Stimulated activated CD4-positive, alpha-beta T cell treated with anti-CD3 and anti-CD28 coated beads, Interleukin-1b, Interleukin-23, amount 100 ng/mL, for 1 hour (primary cell): ENCODE results near the gene RAD23B.

Experiments used
- DNase-seq, 2 donors: peaks; one replicate each; pipeline ENCODE4 v3.0.0-alpha.2; 2020; ENCODE audit warnings: low read depth in 2 of 2

Gene RAD23B

DNA sequence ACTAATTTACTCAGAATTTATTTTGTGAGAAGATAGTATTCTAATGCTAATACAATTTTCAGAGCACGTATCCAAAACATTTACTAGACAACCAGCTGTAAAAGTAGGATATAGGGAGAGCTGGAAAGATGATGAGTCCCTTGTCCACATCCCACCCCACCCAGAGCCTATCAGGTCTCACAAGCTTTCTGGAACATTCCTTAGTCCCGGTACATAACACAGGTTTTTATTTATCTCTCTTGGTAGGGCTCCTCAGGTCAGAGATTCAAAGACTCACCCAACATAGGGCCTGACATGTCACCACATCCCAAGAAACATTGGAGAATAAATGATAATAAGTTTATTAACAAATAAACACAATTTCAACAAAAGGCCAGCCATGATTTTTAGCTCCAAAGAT, 13.8 kb upstream of the RAD23B start:
- no peak for DNase-seq

DNA sequence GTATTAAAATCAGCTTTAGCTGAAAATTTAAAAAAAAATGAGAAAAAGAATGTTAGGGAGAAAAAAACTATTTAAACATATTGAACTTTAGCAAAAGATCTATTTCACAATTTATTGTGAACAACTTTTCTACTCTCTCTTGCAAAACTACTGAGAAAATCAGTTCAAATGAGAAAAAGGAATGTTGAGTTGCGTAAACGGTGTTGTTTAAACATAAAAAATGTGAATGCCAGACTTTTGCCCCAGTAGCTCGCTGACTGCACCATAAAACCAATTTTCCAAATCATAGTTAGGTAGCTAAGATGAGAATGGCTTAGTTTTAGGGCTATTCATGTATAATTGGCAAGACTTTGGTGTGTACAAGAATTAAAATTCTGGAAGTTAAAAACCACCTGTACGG, 13.4 kb upstream of the RAD23B start:
- DNase-seq: no peak

DNA sequence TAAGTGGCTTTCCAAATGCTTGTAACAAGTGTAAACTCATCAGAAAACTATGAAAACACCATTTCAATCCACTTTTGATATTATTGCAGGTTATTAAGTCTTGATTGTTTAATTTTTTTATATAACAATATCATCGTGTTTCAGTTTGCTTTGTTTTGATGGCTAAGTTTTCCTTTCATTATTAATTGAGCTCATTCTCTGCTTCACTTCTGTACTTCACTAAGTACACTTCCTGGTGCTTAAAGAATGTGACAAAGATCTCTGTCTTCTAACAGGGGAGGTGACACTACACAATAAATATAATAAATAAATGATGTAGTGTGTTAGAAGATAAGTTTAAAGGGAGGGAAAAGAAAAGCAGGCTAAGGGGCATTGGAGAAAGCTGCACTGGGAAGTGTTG, 13.0 kb upstream of the RAD23B start:
- DNase-seq: no peak

DNA sequence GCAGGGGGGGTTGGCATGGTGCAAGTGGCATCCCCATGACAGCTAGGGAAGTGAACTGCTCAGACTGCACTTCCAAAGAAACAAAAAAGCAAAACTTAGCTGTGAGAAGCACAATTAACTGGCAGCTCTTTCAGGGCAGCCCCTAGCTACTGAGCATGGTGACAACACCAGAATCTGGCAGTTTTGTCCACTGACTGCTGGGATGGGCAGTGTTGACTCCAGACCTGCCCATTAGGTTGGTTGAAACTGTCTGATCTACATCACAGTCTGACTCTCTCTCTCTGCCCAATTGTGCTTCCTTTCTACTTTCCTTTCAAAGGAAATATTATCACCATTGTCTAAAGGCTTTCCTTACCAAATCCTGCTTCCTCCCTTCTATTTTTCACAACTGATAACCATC, 12.5 kb upstream of the RAD23B start:
- no peak for DNase-seq

DNA sequence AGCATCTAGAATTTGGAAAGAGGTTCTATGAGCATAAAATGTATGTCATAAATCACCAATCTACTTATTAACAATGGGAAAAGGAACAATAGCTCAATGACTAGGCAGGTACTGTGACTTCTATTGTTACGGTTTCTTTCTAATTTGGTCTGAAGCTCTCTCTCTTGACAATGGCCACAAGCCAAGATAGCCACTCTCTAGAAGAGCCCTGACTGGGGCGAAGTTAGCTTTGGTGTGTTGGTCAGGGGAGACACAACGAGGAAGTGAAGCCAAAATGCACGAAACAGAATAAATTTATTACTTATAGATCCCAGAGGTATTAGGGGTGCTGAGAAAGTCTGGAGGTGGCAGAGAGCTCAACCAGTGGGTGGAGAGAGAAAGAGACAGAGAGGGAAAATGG, 9.4 kb upstream of the RAD23B start:
- no peak for DNase-seq

DNA sequence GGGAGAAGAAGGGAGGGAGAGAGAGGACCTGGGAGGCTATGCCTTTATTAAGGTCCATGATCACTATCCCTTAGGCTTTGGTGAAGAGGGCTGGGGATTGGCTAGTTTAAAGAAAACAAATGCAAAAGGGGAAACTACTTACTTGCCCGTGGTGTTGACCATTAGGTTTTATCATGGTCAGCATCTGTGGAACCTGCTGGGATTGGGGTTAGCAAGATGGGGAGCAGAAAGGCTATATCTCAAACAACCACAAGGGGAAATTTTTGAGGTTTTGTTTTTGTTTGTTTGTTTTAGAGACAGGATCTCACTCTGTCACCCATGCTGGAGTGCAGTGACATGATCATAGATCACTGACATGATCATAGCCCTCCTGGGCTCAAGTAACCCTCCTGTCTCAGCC, 9.0 kb upstream of the RAD23B start:
- DNase-seq: no peak

DNA sequence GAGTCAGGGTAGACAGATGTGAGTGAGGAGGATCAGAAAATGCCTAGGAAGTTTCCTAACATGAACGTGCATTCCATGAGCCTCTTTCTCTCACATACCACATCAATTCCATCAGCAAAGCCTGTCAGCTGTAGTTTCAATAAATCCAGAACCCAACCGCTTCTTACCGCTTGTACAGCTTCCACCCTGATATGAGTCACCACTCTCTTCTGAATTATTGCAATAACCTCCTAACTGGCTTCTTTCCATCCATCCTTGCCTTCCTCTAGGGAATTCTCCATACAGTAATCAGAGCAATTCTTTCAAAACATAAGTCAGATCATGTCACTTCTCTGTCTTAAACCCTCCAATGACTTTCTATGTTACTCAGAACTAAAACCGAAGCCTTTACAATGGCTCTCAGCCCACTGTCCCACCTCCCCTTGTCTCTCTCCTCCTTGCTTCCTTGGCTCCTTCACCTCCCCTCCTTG, 8.1 kb upstream of the RAD23B start:
- DNase-seq: no peak

DNA sequence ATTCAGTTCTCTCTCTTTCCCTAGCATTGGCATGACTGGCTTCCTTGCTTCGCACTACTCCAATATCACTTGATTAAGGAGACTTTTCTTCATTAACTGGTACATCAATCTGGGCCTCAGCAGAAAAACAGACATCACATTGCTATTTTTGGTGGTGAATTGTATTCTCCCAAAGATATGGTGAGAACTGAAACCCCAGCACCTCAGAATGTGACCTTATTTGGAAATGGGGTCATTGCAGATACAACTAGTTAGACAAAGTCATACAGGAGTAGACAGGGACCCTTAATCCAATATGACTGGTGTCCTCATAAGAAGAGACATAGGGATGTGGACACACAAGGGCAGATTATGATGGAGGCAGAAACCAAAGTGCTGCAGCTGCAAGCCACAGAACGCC, 7.5 kb upstream of the RAD23B start:
- DNase-seq: no peak

DNA sequence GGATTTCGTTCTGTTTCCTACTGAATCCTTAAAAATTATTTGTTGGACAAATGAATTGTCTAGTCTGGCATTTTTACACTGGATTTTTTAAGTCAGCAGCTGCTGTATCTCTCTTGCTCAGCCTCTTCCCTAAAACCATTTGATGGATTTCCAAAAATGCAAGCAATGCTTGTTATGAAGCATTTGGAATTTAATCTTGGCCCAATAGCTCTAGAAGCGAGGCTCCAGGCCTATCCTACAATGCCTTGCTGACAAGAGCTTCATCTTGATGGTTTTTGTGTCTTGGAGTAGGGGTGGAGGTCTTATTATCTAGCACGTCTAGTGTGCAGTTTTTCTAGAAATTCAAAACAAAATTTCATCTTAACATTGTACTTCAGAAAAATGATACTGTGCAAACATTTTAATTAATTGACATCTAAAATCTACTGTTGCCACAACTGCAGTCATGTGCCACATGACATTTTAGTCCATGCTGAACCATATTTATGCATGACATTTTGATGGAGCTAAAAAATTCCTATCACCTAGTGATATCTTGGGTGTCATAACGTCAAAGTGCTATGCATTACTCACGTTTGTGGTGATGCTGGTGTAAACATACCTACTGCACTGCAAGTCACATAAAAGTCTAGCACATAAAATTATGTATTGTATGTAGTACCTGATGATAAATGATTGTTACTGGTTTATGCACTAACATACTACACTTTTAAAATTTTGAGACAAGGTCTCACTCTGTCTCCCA, 5.9 kb upstream of the RAD23B start:
- no peak for DNase-seq

DNA sequence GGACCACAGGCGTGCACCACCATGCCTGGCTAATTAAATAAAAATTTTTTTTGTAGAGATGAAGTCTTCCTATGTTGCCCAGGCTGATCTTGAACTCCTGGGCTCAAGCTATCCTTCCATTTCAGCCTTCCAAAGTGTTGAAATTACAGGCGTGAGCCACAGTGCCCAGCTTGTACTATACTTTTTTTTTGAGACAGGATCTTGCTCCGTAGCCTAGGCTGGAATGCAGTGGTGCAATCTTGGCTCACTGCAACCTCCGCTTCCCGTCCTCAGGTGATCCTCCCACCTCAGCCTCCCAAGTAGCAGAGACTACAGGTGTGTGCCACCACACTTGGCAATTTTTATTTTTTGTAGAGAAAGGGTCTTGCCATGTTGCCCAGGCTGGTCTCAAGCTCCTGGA, 5.3 kb upstream of the RAD23B start:
- no peak for DNase-seq

DNA sequence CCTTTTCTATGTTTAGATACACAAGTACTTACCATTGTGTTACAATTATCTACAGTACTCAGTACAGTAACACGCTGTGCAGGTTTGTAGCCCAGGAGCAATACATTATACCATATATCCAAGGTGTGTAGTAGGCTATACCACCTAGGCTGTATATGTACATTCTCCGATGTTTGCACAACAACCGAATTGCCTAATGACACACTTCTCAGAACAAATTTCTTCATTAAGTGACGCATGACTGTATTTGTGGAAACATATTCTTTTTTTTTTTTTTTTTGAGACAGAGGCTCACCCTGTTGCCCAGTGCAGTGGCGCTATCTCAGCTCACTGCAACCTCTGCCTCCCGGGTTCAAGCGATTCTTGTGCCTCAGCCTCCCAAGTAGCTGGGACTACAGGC, 4.0 kb upstream of the RAD23B start:
- DNase-seq: no peak

DNA sequence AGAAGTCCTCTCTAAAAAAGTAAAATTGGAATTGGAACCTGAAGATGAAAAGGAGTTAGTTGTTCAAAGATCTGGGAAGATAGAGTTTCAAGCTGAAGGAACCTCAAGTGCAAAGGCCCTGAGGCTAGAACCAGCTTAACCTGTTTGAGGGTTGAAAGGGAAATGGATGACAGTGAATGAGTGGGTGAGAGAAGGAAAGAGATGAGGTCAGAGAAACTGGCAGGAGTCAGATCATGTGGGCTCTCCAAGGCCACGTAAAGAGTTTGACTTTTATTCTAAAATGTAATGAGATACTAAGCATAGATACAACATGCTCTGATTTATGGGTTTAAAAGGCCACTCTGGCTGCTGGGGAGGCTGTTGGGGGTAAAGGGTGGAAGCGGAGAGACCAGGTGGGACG, 2.5 kb upstream of the RAD23B start:
- no peak for DNase-seq

DNA sequence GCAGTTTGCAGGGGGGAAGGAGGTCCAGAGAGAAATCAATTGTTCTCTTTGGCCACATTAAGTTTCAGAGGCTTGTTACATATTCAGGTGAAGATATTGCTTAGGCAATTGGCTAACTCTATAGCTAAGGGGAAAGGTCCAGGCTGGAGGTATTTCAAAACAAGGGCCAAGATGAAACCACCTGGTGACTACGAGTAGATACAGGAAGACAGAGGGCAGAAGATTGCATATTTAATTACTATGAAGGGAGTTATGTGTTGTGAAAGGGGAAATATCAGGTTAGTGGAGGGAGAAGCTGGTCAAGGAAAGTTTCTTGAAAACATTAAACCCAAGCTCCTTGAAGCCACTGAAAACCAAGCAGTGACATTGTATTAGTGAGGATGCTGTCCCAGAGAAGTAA, 1.9 kb upstream of the RAD23B start:
- DNase-seq: no peak

DNA sequence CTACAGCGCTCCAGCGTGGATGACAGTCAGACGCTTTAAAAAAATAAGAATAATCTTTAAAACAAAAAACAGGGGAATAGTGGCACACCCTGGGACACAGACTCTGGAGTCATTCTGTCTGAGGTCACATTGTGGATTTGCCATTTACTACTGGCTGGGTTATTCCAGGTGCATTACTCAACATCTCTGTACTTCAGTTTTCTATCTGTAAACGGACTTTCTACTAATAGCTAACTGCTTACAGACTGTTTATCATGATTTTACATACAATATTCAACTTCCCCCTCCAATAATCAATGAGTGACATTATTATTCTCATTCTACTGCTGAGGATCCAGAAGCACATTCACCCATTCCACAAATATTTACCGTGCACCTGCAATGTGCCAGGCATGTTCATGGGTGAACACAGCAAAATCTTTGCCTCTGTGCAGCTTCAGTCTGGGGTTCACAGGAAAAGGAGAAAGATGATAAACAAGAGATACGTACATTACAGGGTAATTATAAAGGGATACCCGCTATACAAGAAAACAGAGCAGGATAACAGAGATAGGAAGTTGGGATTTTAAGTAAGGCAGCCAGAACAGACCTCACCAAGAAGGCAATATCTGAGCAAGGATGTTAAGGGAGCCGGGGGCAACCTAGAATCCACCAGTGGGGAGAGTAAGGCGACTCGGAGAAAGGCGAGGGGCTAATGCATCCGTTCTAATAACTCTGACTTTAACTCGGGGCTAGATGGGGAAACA, 984 bp upstream of the RAD23B start:
- DNase-seq: no peak

DNA sequence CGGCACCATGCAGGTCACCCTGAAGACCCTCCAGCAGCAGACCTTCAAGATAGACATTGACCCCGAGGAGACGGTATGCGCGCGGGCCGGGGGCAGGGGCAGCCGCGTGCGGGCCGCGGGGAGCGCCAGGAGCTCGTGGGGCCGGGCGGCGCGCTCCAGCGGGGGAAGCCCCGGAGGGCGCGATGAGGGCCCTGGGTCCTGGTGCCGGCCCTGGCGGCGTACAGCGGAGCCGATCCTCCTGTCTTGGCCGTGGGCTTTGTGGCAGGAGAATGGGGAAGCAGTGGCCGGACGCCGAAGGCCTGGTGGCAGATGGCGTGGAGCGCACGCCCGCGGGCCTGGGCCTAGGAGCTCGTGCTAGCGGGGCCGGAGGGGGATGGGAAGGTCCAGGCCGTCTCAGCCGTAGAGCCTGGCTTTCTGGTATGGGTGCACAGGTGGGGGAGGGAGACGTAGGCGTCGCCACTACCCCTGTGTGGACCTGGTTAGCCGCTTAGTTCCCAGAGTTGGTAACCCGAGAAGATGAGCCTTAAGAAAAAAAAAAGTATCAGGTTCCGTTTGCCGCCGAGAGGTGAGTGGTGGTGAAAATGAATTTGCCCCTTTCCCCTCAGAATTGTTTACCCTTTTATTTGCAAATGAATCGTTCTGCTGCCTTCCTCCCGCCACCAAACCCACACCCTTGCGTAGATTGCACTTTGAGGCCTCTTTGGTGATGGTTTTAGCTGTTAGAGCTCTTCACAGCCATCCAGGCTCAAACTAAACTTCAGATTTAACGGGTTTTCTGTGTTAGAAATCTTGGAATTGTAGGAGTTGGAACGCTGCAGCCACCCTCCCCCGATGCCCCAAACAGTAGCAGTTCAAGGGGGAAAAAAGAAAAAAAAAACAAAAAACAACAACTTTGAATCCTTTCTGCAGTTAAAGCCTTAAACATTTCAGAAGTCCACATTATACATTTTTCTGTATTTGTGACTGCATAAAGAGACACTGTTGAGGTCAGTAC, 841 bp downstream of the RAD23B start:
- peak in 1 of 2 donors; percentile 36 for DNase-seq

DNA sequence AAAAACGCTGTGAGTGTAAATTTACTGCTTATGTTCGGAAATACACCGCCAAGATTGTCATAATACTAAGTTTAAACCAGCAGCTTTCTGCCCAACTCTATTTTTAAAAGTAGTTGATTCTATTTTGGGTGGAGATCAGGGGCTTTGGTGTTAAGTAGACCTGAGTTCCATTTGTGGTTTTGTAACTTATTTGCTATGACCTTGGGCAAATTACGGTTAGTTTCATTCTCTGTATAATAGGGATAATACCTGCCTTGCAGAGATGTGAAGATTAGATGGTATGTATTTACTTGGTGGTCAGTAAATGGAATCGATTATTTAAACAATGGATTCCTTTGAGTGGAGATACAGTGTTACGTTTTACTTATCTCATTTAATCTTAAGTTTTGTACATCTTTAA, 1.6 kb downstream of the RAD23B start:
- no peak for DNase-seq

DNA sequence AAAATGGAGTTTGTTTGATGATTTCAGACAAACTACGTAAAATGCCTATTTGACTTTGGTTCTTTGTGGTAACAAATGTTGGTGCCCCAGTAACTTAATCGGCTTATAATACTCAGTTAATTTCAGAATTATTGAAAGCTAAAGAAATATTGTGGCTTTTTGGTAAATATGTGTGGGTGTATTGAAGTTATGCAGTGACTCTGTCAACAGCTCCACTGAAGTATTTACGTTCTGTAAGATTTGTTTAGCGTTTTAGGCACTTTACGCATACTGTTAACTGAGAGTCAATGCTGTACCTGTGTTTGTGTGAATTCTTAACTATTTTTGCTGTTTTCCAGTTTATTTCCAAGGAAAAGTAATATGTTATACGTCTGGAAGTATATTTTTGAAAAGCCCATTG, 2.2 kb downstream of the RAD23B start:
- no peak for DNase-seq

DNA sequence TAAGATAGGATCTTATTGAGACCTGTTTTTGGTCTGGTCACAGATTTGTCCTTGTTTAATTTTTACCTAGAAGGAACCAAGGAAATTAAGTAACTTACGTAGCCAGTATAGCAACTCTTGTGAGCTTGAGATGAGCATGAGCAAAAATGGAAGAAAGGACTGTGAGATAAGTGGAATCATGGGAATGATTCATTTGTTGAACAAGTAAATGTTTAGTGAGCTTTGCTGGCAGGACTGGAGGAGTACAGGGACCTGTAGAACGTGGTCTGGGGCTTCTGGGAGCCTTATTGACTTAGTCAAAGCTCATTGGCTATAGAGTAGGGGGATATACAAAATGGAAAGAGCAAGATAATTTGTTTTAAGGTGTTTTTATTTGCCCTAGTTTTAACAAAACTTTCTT, 3.0 kb downstream of the RAD23B start:
- DNase-seq: no peak

DNA sequence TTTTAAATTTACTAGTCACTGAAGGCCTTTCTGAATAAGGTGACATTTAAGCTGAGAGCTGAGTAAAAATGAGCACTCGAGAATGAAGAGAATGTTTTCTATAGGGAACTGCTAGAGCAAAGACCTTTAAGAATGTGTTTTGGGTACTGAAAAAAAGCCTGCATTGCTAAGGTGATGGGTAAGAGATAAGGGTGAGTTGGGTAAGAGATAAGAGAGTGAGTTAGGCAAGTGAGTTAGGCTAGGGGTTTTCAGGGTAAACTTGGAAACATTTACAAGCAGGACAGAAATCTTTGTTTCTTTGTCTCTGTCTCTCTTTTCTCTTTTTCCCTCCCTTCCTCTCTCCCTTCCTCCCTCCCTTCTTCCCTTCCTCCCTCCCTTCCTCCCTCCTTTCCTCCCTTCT, 5.6 kb downstream of the RAD23B start:
- no peak for DNase-seq

DNA sequence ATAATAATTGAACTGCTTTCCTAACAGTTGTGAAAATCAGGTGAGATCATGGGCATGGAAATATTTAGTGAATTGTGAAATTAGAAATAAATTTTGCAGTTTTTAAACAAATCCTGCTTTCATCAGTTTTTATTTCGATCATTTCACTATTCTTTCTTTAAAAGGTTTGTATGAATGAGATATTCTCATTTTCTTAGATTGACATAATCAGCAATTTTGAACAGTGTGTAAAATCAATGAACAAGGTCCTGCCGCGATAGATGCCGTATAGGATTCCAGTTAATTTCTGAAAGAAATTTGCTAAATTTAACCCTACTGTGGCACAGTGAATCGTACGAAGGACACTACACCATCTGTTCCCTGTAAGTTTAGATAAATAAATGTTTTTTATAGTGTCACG, 7.5 kb downstream of the RAD23B start:
- DNase-seq: no peak

DNA sequence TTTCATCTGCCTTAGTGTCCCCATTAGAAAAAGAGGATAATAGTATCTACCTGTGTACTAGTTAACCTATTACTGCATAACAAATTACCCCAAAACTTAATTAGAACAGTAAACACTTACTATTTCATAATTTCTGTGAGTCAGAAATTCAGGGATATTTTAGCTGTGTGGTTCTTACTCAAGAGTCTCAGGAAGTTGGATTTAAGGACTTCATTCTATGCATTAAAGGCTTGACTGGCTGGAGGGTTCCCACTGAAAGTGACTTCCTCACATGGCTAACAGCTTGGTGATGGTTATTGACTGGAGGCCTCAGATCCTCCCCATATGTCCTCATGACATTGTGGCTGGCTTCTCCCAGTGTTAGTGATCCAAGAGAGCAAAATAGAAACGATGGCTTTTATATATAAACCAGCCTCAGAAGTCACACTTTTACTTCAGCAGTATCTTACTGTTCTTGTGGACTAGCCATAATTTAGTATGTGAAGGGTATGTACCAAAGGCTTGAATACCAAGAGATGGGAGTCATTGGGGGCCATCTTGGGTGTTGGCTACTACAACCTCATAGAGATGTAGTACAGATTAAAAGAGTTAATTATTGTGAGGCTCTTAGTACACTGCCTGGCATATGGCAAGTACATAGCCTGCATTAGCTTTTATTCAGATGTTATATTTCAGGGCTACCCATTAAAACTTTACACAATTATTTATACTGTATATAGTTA, 9.9 kb downstream of the RAD23B start:
- no peak for DNase-seq
